Mesodermal cell (in vitro differentiated cells): ENCODE results near the gene LBH.

Source experiments
- H3K27ac ChIP-seq: 2 replicates; pipeline ENCODE4 v1.7.0; 2013; ENCODE audit warnings: mild to moderate bottlenecking, low read depth, low read length, moderate library complexity; ENCODE audit not compliant: severe bottlenecking
- H3K36me3 ChIP-seq: 2 replicates; pipeline ENCODE4 v1.7.1; 2013; ENCODE audit warnings: mild to moderate bottlenecking, low read length, moderate library complexity; ENCODE audit not compliant: control insufficient read depth, insufficient read depth
- H3K4me1 ChIP-seq: one replicate; pipeline ENCODE4 v1.7.1; 2013; ENCODE audit warnings: mild to moderate bottlenecking, low read length; ENCODE audit not compliant: insufficient read depth, control insufficient read depth, poor library complexity, severe bottlenecking
- H3K4me3 ChIP-seq: 2 replicates; pipeline ENCODE4 v1.7.0; 2013; ENCODE audit warnings: low read length, control low read depth, mild to moderate bottlenecking; ENCODE audit not compliant: insufficient read depth, poor library complexity, severe bottlenecking; ENCODE audit errors: extremely low read depth
- H3K9me3 ChIP-seq: 2 replicates; pipeline ENCODE4 v1.7.1; 2013; ENCODE audit warnings: mild to moderate bottlenecking, low read length, moderate library complexity; ENCODE audit not compliant: control insufficient read depth
- WGBS, 2 experiments: methylation state at CpG; one replicate each; pipeline ENCODE4 v1.1.5; 2013; ENCODE audit warnings: missing lambda C conversion rate in 2 of 2; ENCODE audit not compliant: insufficient coverage in 2 of 2; 5-methylcytosine and 5-hydroxymethylcytosine counted together

LBH gene

GRCh38 chr2:30197570-30198192 is 33.7 kb upstream of the LBH start:
- no peaks in the 10 kb centered on the region for H3K9me3 ChIP-seq
- peaks cover 11% of the 10 kb centered on the region for H3K4me1 ChIP-seq
- H3K27ac ChIP-seq, result no peak overlapping the region
- WGBS, 2 experiments, result 77 to 89% methylated on average over 2 to 5 of the region's 6 CpGs
- no peak overlapping the region for H3K4me3 ChIP-seq
- H3K36me3 ChIP-seq, result no peaks in the 10 kb centered on the region

- Histone ChIP-seq H3K4me1 (no peaks in the 10 kb centered on the region), H3K36me3 (no peaks in the 10 kb centered on the region), H3K27ac (no peak overlapping the region), H3K9me3 (no peaks in the 10 kb centered on the region), H3K4me3 (no peak overlapping the region)
- 67% methylated on average over 1 of the region's 1 CpG; no CpG with 5 or more reads in 1 of the 2 experiments for WGBS, 2 experiments
These were observed 29.3 kb upstream of the LBH start for GRCh38 chr2:30201990-30202389.

- Histone ChIP-seq H3K27ac (no peak overlapping the region), H3K9me3 (no peaks in the 10 kb centered on the region), H3K36me3 (no peaks in the 10 kb centered on the region), H3K4me3 (no peak overlapping the region), H3K4me1 (no peaks in the 10 kb centered on the region)
- 94 to 95% methylated on average over 6 to 7 of the region's 7 CpGs for WGBS, 2 experiments
These were observed 28.2 kb upstream of the LBH start for GRCh38 chr2:30203156-30203555.

GRCh38 chr2:30204281-30204680 is 27.1 kb upstream of the LBH start:
- Histone ChIP-seq H3K27ac (no peak overlapping the region), H3K4me1 (no peaks in the 10 kb centered on the region), H3K4me3 (no peak overlapping the region), H3K36me3 (no peaks in the 10 kb centered on the region), H3K9me3 (no peaks in the 10 kb centered on the region)
- WGBS, 2 experiments, result 100% methylated on average over 1 to 3 of the region's 4 CpGs

GRCh38 chr2:30205456-30205855 is 25.9 kb upstream of the LBH start:
- Histone ChIP-seq H3K27ac (no peak overlapping the region), H3K4me1 (no peaks in the 10 kb centered on the region), H3K36me3 (no peaks in the 10 kb centered on the region), H3K9me3 (no peaks in the 10 kb centered on the region), H3K4me3 (no peak overlapping the region)
- no CpG with 5 or more reads among the region's 1 CpG for WGBS, 2 experiments

- Histone ChIP-seq H3K4me1 (no peaks in the 10 kb centered on the region), H3K9me3 (no peaks in the 10 kb centered on the region), H3K36me3 (no peaks in the 10 kb centered on the region), H3K27ac (no peak overlapping the region), H3K4me3 (no peak overlapping the region)
- WGBS, 2 experiments, result 88 to 92% methylated on average over 6 to 7 of the region's 9 CpGs
These were observed 24.6 kb upstream of the LBH start for GRCh38 chr2:30206461-30207430.

DNA sequence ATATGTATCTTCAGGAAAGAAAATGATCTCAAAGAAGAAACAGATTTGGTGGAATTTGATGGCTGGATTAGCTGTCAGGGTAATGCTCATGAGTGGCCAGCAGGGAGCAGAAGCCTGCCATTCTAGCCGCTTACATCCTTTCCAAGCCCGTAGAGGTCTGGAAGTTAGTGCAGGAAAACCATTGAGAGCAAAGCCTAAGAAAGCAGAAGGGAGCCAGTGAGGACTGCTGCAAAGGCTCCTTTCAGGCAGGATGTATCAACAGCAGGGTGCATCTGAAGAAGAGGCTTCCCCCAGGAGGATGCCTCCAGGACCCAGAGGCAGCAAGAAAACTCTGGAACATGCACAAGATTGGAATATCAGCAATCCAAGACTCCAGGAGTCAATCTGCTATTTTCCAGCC is 22.9 kb upstream of the LBH start:
- no peaks in the 10 kb centered on the region for H3K4me1 ChIP-seq
- 0% methylated on average over 2 of the region's 2 CpGs; no CpG with 5 or more reads in 1 of the 2 experiments for WGBS, 2 experiments
- no peaks in the 10 kb centered on the region for H3K9me3 ChIP-seq
- no peak overlapping the region for H3K27ac ChIP-seq
- H3K36me3 ChIP-seq, result no peaks in the 10 kb centered on the region
- no peak overlapping the region for H3K4me3 ChIP-seq

DNA sequence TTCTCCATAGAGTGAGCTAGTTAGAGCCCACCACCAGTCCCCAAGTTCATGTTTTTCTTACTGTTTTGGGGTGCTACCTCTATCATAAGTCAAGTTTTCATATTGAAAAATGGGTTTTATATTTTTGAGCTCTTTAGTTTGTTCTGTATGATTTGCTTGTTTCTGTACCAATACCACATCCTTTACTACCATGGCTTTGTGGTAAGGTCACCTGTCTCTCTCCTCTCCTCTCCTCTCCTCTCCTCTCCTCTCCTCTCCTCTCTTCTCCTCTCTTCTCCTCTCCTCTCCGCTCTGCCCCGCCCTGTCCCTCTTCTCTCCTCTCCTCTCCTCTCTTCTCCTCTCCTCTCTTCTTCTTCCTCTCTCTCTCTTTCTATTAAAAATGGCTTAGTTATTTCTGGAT is 22.1 kb upstream of the LBH start:
- no peaks in the 10 kb centered on the region for H3K9me3 ChIP-seq
- no peaks in the 10 kb centered on the region for H3K36me3 ChIP-seq
- no peak overlapping the region for H3K4me3 ChIP-seq
- H3K4me1 ChIP-seq, result no peaks in the 10 kb centered on the region
- no CpG with 5 or more reads among the region's 2 CpGs for WGBS, 2 experiments
- H3K27ac ChIP-seq, result no peak overlapping the region

GRCh38 chr2:30213326-30213725 is 18.0 kb upstream of the LBH start:
- Histone ChIP-seq H3K27ac (no peak overlapping the region), H3K4me3 (no peak overlapping the region), H3K4me1 (peaks cover 9% of the 10 kb centered on the region), H3K36me3 (no peaks in the 10 kb centered on the region), H3K9me3 (no peaks in the 10 kb centered on the region)
- 96 to 98% methylated on average over 8 to 11 of the region's 11 CpGs for WGBS, 2 experiments

DNA sequence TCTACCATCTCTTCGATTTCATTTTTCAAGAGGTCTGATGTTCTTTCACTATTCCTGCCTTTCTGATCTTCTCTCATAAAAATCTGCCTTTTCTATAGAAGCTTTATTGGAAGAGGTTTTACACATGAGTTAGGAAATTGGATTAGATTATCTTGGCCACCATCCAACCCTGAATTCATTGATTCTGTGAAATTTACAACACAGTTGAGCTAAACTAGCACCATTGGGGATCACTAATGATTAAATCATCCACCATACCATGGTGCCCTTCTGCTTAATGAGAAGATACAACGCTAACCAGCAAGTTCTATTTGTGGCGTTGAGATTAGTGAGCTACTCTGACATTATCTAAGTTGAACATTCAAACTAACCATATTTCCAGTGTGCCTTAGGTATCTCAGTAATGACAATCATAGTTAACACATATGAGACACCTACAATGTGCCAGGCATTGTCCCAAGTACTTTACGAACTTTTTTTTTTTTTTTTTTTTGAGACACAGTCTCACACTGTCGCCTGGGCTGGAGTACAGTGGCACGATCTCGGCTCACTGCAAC is 17.3 kb upstream of the LBH start:
- peaks cover 9% of the 10 kb centered on the region for H3K4me1 ChIP-seq

GRCh38 chr2:30216157-30216556 is 15.2 kb upstream of the LBH start:
- no peak overlapping the region for H3K27ac ChIP-seq
- no peaks in the 10 kb centered on the region for H3K36me3 ChIP-seq
- H3K4me3 ChIP-seq, result no peak overlapping the region
- H3K4me1 ChIP-seq, result peaks cover 9% of the 10 kb centered on the region
- H3K9me3 ChIP-seq, result no peaks in the 10 kb centered on the region

More for the DNA sequence above, 17.3 kb upstream of the LBH start:
- Histone ChIP-seq H3K9me3 (no peaks in the 10 kb centered on the region), H3K27ac (no peak overlapping the region), H3K36me3 (no peaks in the 10 kb centered on the region), H3K4me3 (no peak overlapping the region)
- 97 to 98% methylated on average over 5 to 6 of the region's 7 CpGs for WGBS, 2 experiments
